GM13976 (cell line): Measurements from ENCODE around the gene NCAM1.

Experiments used
- DNase-seq: peaks from one replicate; pipeline ENCODE4 v3.0.0; 2012; ENCODE audit warnings: low spot score
- in situ Hi-C: fragments of 300-500 bp; cut with MboI; formaldehyde crosslinking; loops from one replicate; pipeline ENCODE4 v1.12.0; 2022; ENCODE audit warnings: low sequenced_read_pairs, mixed read lengths, inconsistent platforms; ENCODE audit not compliant: unreplicated experiment
- TF ChIP-seq, protein P1 (sequence below): IDR thresholded peaks from 2 replicates; pipeline ENCODE4 v1.5.1; 2012; ENCODE audit warnings: borderline replicate concordance, mild to moderate bottlenecking; ENCODE audit not compliant: insufficient read depth; ENCODE audit errors: extremely low read depth, missing control alignments, control extremely low read depth

Gene NCAM1

DNA sequence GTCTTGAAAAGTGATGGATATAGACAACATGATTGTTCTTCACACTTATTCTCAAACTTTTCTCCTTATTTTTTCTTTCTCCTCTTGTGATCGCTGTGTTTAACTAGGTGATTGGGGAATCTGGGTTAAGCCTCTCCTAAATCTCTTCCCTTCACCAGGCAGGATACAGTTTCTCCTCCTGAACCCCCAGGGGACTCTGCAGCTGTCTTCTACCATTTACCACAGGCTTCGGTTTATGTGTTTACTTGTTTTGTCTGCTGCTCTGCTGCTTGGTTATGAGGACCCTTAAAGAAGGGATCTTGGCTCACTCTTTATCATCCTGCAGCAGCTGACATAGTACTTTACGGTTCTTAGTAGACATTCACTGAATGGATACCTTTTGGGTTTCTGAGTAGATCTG is 124.2 kb downstream of the NCAM1 start:
- TF ChIP-seq, protein P1, sequence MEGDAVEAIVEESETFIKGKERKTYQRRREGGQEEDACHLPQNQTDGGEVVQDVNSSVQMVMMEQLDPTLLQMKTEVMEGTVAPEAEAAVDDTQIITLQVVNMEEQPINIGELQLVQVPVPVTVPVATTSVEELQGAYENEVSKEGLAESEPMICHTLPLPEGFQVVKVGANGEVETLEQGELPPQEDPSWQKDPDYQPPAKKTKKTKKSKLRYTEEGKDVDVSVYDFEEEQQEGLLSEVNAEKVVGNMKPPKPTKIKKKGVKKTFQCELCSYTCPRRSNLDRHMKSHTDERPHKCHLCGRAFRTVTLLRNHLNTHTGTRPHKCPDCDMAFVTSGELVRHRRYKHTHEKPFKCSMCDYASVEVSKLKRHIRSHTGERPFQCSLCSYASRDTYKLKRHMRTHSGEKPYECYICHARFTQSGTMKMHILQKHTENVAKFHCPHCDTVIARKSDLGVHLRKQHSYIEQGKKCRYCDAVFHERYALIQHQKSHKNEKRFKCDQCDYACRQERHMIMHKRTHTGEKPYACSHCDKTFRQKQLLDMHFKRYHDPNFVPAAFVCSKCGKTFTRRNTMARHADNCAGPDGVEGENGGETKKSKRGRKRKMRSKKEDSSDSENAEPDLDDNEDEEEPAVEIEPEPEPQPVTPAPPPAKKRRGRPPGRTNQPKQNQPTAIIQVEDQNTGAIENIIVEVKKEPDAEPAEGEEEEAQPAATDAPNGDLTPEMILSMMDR: no peak
- no peak for DNase-seq
- in situ Hi-C loops: no loop called here

DNA sequence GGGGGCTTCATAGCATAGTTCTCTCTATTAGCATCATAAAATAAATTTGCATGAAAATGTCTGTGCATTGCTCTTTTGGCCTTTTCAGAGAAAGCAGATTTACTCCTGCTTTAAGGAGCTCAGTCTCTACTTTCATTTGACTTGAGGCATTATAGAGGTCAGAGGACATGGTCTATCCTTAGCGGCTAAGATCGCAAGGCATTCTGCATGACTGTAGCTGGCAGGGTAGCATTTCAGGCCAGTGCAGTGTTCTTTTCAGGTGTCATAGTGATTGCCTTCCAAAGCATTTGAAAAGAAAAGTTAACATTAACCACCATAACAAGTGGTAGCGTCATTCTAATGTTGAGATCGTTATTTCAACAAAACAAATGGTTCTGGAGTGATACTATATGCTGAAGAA is 126.5 kb downstream of the NCAM1 start:
- in situ Hi-C loops: no loop called here
- DNase-seq: no peak
- TF ChIP-seq, protein P1: no peak

DNA sequence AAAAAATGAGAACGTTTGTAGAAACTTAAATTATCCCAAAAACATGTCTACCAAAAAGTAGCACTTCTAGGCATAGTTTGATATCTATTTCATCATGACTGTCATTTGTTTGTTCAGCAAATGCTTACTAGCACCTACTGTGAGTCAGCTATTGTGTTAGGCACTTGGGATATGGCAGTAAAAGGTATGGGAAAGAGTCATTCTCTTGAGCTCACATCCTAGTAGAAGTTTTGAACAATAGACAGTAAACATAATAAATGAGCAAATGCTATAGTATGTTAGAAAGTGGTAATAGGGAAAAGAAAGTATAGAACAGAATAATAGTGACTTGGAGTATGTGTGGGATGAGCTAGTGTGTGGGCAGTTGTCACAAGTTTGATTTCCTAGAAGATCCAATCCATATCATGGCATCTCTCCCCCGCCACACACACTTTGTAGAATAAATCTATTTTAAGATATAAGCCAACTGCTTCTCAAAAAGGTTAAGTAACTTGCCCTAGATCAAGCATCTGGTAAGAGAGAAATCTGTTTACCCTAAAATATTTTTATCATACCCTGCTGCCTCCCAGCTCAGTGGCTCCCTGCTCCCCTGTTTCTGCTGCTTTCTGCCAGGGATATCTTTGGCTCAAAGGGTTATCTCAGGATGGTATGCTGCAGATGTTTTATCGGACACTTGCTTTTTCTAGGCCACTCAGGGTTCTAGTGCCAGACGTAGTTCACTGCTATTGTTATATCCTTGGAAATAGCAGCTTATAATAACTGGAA is 129.7 kb downstream of the NCAM1 start:
- no peak for DNase-seq
- TF ChIP-seq, protein P1: no peak
- in situ Hi-C loops: no loop called here

DNA sequence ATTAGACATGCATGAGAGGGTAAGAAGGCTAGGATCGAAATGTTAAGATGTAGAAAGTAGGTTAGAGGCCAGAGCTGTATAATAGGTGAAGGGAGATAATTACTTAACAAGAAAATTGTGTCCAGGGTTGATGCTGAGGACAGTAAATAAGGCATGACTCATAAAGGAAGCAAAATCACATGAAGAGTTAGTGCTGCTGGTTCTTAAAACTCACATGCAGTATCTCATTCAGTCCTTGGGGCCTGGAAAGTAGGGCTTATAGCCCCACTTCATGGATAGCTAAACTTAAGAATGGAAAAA is 130.2 kb downstream of the NCAM1 start:
- TF ChIP-seq, protein P1: no peak
- in situ Hi-C loops: no loop called here
- no peak for DNase-seq

DNA sequence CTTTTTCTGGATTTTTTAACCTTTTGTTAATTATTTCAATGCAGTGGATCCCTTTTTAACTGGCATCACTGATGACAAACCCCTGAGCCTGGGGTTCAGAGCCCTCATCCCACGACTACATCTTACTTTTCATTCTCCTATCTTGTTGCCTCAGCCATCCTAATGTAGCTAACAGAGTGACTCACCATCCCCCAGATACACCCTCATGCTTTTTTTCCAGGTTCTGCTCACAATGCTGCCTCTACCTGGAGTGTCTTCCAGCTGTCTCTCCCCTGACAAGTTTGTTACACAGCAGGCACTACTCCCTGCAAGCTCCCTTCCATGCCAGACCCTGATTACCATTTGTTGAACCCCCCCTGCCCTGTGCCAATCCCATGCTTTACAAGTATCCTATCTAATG is 135.4 kb downstream of the NCAM1 start:
- in situ Hi-C loops: no loop called here
- TF ChIP-seq, protein P1: no peak

DNA sequence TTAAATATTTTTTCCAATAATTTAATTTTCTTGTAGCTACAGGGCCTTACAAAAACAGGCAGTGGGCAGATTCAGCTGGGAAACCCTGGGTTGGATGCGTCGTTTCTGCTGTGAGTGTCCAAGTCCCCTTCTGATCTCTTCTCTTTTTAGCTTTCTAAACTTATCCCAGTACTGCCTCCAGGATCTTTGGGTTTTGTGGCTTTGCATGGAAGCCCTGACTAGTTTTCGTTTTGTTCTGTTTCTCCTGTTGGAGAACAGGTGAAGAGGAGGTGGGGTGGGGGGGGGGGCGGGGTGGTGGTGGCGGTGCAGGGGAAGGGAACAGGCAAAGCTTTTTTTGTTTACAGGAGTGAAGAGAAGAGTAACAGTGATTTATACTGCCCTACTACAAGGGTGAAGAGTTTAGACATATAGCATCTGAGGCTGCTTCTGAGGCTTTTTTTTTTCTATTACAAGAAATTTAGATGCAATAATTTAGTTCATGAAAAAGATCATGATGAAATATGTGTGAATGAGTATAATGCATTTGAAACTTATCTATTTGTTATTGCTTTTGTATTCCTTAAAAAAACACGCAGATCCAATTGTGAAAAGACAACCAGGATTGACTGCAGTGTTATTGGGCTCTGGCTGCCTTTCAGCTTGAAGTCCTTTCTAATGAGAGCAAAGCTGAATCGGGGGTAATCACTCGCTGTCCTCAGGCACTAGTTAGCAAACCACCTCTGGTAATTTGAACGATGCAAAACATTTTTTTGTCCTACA is 142.9 kb downstream of the NCAM1 start:
- DNase-seq: no peak
- TF ChIP-seq, protein P1: no peak
- in situ Hi-C loops: no loop called here

More for the DNA sequence above, 135.4 kb downstream of the NCAM1 start:
- no peak for DNase-seq
